HepG2 (cell line): ENCODE data around the gene POLE.

Experiments
- BHLHE40 ChIP-seq: IDR thresholded peaks from 2 replicates; pipeline ENCODE4 v1.6.1; 2011; ENCODE audit warnings: low read length, improper control_type of control experiment
- CBX5 ChIP-seq: sonication (generic); formaldehyde crosslinking; IDR thresholded peaks from 2 replicates; pipeline ENCODE4 v1.4.0; 2020; ENCODE audit warnings: missing genetic modification reagents, borderline replicate concordance
- CTCF ChIP-seq: sonication (generic); formaldehyde crosslinking; IDR thresholded peaks from 2 replicates; pipeline ENCODE4 v1.5.0; 2020; ENCODE audit warnings: mild to moderate bottlenecking, missing genetic modification reagents, moderate library complexity
- ELF1 ChIP-seq: sonication (generic); formaldehyde crosslinking; IDR thresholded peaks from 2 replicates; pipeline ENCODE4 v1.4.0; 2020; ENCODE audit warnings: missing genetic modification reagents
- HDAC2 ChIP-seq: sonication (generic); formaldehyde crosslinking; IDR thresholded peaks from 2 replicates; pipeline ENCODE4 v1.4.0; 2020; ENCODE audit warnings: missing genetic modification reagents
- MXI1 ChIP-seq: IDR thresholded peaks from 3 replicates; pipeline ENCODE4 v1.6.1; 2012; ENCODE audit warnings: low read depth, low read length, inconsistent platforms, borderline replicate concordance
- TBL1XR1 ChIP-seq: fragments of 150-350 bp; IDR thresholded peaks from 2 replicates; pipeline ENCODE4 v1.6.1; 2014; ENCODE audit warnings: borderline replicate concordance, low read length; ENCODE audit not compliant: partially characterized antibody
- ZNF274 ChIP-seq: sonication (generic); formaldehyde crosslinking; IDR thresholded peaks from 2 replicates; pipeline ENCODE4 v1.5.1; 2020; ENCODE audit warnings: mild to moderate bottlenecking, missing genetic modification reagents
- ZNF441 ChIP-seq: sonication (generic); formaldehyde crosslinking; IDR thresholded peaks from 2 replicates; pipeline ENCODE4 v1.7.0; 2021; ENCODE audit warnings: missing genetic modification reagents, borderline replicate concordance
- ZNF558 ChIP-seq: sonication (generic); formaldehyde crosslinking; IDR thresholded peaks from 2 replicates; pipeline ENCODE4 v1.9.0; 2022; ENCODE audit warnings: mild to moderate bottlenecking, missing genetic modification reagents, borderline replicate concordance
- ZNF629 ChIP-seq: sonication (generic); formaldehyde crosslinking; conservative IDR thresholded peaks from 2 replicates; pipeline ENCODE4 v1.5.0; 2020; ENCODE audit warnings: missing genetic modification reagents

DNA sequence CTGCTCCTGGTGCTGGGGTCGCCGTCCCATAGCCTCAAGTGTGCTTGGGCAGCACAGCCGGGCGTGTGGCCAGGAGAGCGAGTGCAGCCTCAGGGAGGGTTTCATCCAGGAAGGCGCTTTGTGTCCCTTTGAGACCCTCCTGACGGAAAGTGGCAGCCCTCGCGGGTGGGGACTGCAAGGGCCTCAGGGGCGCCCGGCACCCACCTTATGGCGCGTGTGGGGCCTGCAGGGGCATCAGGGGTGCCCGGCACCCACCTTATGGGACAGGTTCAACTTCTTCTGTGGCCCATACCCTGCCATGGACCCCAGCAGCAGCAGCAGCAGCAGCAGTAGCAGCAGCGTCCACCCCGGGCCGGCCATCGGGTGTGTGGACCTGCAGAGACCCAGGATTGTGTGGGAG, 81.2 kb downstream of the POLE start:
- TF ChIP-seq CTCF (CRISPR knock-in tag) (no peak), ZNF441 (CRISPR knock-in tag) (no peak), TBL1XR1 (no peak), CBX5 (no peak), HDAC2 (CRISPR knock-in tag) (no peak), ZNF629 (CRISPR knock-in tag) (no peak), ZNF274 (CRISPR knock-in tag) (no peak), BHLHE40 (no peak), MXI1 (no peak), ZNF558 (CRISPR knock-in tag) (no peak), ELF1 (CRISPR knock-in tag) (no peak)
